ENCODE results near the gene PLXNA2. TPM values are rescaled to one million over a fixed set of nuclear protein-coding genes. Genes with fewer than 3 reads are reported as not detected.

Gene PLXNA2
- total RNA-seq, 2 experiments from 2014 or later: 0.04 TPM; not detected in 1

- Mint-ChIP-seq H3K4me1 (no peaks in the 10 kb centered on the region), H3K27ac (no peak overlapping the region)
Measured at GRCh38 chr1:208153386-208153785, 90.8 kb downstream of the PLXNA2 start.

GRCh38 chr1:208151728-208152598 is 92.2 kb downstream of the PLXNA2 start:
- DNase-seq (no peak), ATAC-seq (no peak)
- Mint-ChIP-seq H3K36me3 (ENCODE audit: low read depth) (no peaks in the 10 kb centered on the region), H3K27me3 (no peaks in the 10 kb centered on the region), H3K9me3 (ENCODE audit: low read depth) (no peaks in the 10 kb centered on the region), H3K27ac (no peak overlapping the region), H3K4me3 (no peak overlapping the region), H3K4me1 (no peaks in the 10 kb centered on the region)
- intact Hi-C loops (cut with DNase I, micrococcal nuclease): no loop called here
- POLR2A ChIA-PET: no interaction called here
- CTCF ChIA-PET: no interaction called here

More at GRCh38 chr1:208153386-208153785, 90.8 kb downstream of the PLXNA2 start:
- ChIA-PET POLR2A (no interaction called here), CTCF (interaction anchor here (0.6 to 0.7 kb wide), 2 partner anchors 126 to 132 kb away, joined by 3 read pairs; no protein-coding TSS in a partner anchor)
- Mint-ChIP-seq H3K27me3 (no peaks in the 10 kb centered on the region), H3K9me3 (ENCODE audit: low read depth) (no peaks in the 10 kb centered on the region), H3K36me3 (ENCODE audit: low read depth) (no peaks in the 10 kb centered on the region), H3K4me3 (no peak overlapping the region)
- no peak for DNase-seq
- intact Hi-C loops (cut with DNase I, micrococcal nuclease): no loop called here
- no peak for ATAC-seq

- Mint-ChIP-seq H3K27ac (no peak overlapping the region), H3K4me3 (no peak overlapping the region), H3K27me3 (no peaks in the 10 kb centered on the region), H3K4me1 (no peaks in the 10 kb centered on the region), H3K36me3 (ENCODE audit: low read depth) (no peaks in the 10 kb centered on the region), H3K9me3 (ENCODE audit: low read depth) (no peaks in the 10 kb centered on the region)
- ChIA-PET POLR2A (no interaction called here), CTCF (no interaction called here)
- no peak for ATAC-seq
- no peak for DNase-seq
- intact Hi-C loops (cut with DNase I, micrococcal nuclease): no loop called here
Measured at GRCh38 chr1:208150833-208151458, 93.2 kb downstream of the PLXNA2 start.

- ChIA-PET POLR2A (no interaction called here), CTCF (no interaction called here)
- ATAC-seq: no peak
- Mint-ChIP-seq H3K27me3 (no peaks in the 10 kb centered on the region), H3K4me1 (no peaks in the 10 kb centered on the region), H3K4me3 (no peak overlapping the region), H3K36me3 (ENCODE audit: low read depth) (no peaks in the 10 kb centered on the region), H3K27ac (no peak overlapping the region), H3K9me3 (ENCODE audit: low read depth) (no peaks in the 10 kb centered on the region)
- DNase-seq: no peak
- intact Hi-C loops (cut with DNase I, micrococcal nuclease): loop anchor here in 1 of 2 experiments (2.0 kb wide), 1 partner anchor 19 kb away; no protein-coding TSS in a partner anchor
Measured at GRCh38 chr1:208149776-208150514, 94.2 kb downstream of the PLXNA2 start.

- CTCF ChIA-PET: no interaction called here
- POLR2A ChIA-PET: no interaction called here
- H3K4me3 Mint-ChIP-seq: no peak overlapping the region
Measured at GRCh38 chr1:208149213-208149612, 95.0 kb downstream of the PLXNA2 start.

GRCh38 chr1:208148380-208148779 is 95.8 kb downstream of the PLXNA2 start:
- no peaks in the 10 kb centered on the region for H3K27me3 Mint-ChIP-seq
- ChIA-PET CTCF (interaction anchor here (1.3 to 1.7 kb wide), 3 partner anchors 9 to 126 kb away, joined by 3 to 4 read pairs (median 3); no protein-coding TSS in a partner anchor), POLR2A (no interaction called here)
- no peaks in the 10 kb centered on the region for H3K4me1 Mint-ChIP-seq
- no peaks in the 10 kb centered on the region for H3K9me3 Mint-ChIP-seq (ENCODE audit: low read depth)
- intact Hi-C loops (cut with DNase I, micrococcal nuclease): loop anchor here in 1 of 2 experiments (2.0 kb wide), 1 partner anchor 20 kb away; no protein-coding TSS in a partner anchor
- ATAC-seq (no peak), DNase-seq (no peak)
- H3K27ac Mint-ChIP-seq: no peak overlapping the region
- H3K36me3 Mint-ChIP-seq (ENCODE audit: low read depth): no peaks in the 10 kb centered on the region
- H3K4me3 Mint-ChIP-seq: no peak overlapping the region

More at GRCh38 chr1:208149213-208149612, 95.0 kb downstream of the PLXNA2 start:
- intact Hi-C loops (cut with DNase I, micrococcal nuclease): loop anchor here in 1 of 2 experiments (2.0 kb wide), 1 partner anchor 20 kb away; no protein-coding TSS in a partner anchor
- Mint-ChIP-seq H3K27me3 (no peaks in the 10 kb centered on the region), H3K4me1 (no peaks in the 10 kb centered on the region), H3K27ac (no peak overlapping the region), H3K9me3 (ENCODE audit: low read depth) (no peaks in the 10 kb centered on the region), H3K36me3 (ENCODE audit: low read depth) (no peaks in the 10 kb centered on the region)
- ATAC-seq: no peak
- DNase-seq: no peak

- CTCF ChIA-PET: interaction anchor here (0.8 to 1.5 kb wide), 3 partner anchors 15 to 35 kb away, joined by 3 to 4 read pairs (median 3); no protein-coding TSS in a partner anchor
- no peak overlapping the region for H3K27ac Mint-ChIP-seq
- no peak overlapping the region for H3K4me3 Mint-ChIP-seq
- ATAC-seq: no peak
- H3K4me1 Mint-ChIP-seq: no peaks in the 10 kb centered on the region
- POLR2A ChIA-PET: no interaction called here
- H3K27me3 Mint-ChIP-seq: no peaks in the 10 kb centered on the region
- intact Hi-C loops (cut with DNase I, micrococcal nuclease): no loop called here
- no peaks in the 10 kb centered on the region for H3K36me3 Mint-ChIP-seq (ENCODE audit: low read depth)
- no peak for DNase-seq
- H3K9me3 Mint-ChIP-seq (ENCODE audit: low read depth): no peaks in the 10 kb centered on the region
Measured at GRCh38 chr1:208146650-208147049, 97.5 kb downstream of the PLXNA2 start.

GRCh38 chr1:208145167-208145566 is 99.0 kb downstream of the PLXNA2 start:
- no peaks in the 10 kb centered on the region for H3K9me3 Mint-ChIP-seq (ENCODE audit: low read depth)
- ChIA-PET CTCF (interaction anchor here (1.5 kb wide), 1 partner anchor 24 kb away, joined by 3 read pairs; no protein-coding TSS in a partner anchor), POLR2A (no interaction called here)
- ATAC-seq (no peak), DNase-seq (no peak)
- no peaks in the 10 kb centered on the region for H3K36me3 Mint-ChIP-seq (ENCODE audit: low read depth)
- no peaks in the 10 kb centered on the region for H3K4me1 Mint-ChIP-seq
- intact Hi-C loops (cut with DNase I, micrococcal nuclease): no loop called here
- no peak overlapping the region for H3K27ac Mint-ChIP-seq
- H3K4me3 Mint-ChIP-seq: no peak overlapping the region
- no peaks in the 10 kb centered on the region for H3K27me3 Mint-ChIP-seq

GRCh38 chr1:208142590-208143382 is 101.4 kb downstream of the PLXNA2 start:
- H3K4me1 Mint-ChIP-seq: no peaks in the 10 kb centered on the region
- H3K4me3 Mint-ChIP-seq: no peak overlapping the region
- no peaks in the 10 kb centered on the region for H3K9me3 Mint-ChIP-seq (ENCODE audit: low read depth)
- CTCF ChIA-PET: interaction anchor here (0.8 kb wide), 1 partner anchor 102 kb away, joined by 3 read pairs; no protein-coding TSS in a partner anchor
- H3K36me3 Mint-ChIP-seq (ENCODE audit: low read depth): no peaks in the 10 kb centered on the region
- intact Hi-C loops (cut with DNase I, micrococcal nuclease): no loop called here
- POLR2A ChIA-PET: no interaction called here
- no peak for ATAC-seq
- H3K27ac Mint-ChIP-seq: no peak overlapping the region
- no peaks in the 10 kb centered on the region for H3K27me3 Mint-ChIP-seq
- DNase-seq: no peak

- H3K27me3 Mint-ChIP-seq: no peaks in the 10 kb centered on the region
- no peaks in the 10 kb centered on the region for H3K9me3 Mint-ChIP-seq (ENCODE audit: low read depth)
- ChIA-PET POLR2A (interaction anchor here (0.7 kb wide), 1 partner anchor 92 kb away, joined by 4 read pairs; no protein-coding TSS in a partner anchor), CTCF (interaction anchor here (0.7 to 1.6 kb wide), 3 partner anchors 9 to 143 kb away, joined by 3 to 5 read pairs (median 5); no protein-coding TSS in a partner anchor)
- H3K27ac Mint-ChIP-seq: no peak overlapping the region
- no peaks in the 10 kb centered on the region for H3K36me3 Mint-ChIP-seq (ENCODE audit: low read depth)
- ATAC-seq: no peak
- no peaks in the 10 kb centered on the region for H3K4me1 Mint-ChIP-seq
- no peak for DNase-seq
- intact Hi-C loops (cut with DNase I, micrococcal nuclease): no loop called here
- H3K4me3 Mint-ChIP-seq: no peak overlapping the region
Measured at GRCh38 chr1:208141610-208142192, 102.5 kb downstream of the PLXNA2 start.
